GM08714 (cell line): ENCODE data around the gene SHTN1.

Source experiments
- H3K4me3 ChIP-seq: fragments of 200-500 bp; sonication (Bioruptor generic); 2 replicates; pipeline ENCODE4 v1.5.1; 2014; ENCODE audit warnings: mild to moderate bottlenecking, low read length, inconsistent platforms
- ZNF274 ChIP-seq: IDR thresholded peaks from 2 replicates; pipeline ENCODE4 v1.6.1; 2012; ENCODE audit warnings: mild to moderate bottlenecking, low read depth, low read length

SHTN1 gene, protein sequence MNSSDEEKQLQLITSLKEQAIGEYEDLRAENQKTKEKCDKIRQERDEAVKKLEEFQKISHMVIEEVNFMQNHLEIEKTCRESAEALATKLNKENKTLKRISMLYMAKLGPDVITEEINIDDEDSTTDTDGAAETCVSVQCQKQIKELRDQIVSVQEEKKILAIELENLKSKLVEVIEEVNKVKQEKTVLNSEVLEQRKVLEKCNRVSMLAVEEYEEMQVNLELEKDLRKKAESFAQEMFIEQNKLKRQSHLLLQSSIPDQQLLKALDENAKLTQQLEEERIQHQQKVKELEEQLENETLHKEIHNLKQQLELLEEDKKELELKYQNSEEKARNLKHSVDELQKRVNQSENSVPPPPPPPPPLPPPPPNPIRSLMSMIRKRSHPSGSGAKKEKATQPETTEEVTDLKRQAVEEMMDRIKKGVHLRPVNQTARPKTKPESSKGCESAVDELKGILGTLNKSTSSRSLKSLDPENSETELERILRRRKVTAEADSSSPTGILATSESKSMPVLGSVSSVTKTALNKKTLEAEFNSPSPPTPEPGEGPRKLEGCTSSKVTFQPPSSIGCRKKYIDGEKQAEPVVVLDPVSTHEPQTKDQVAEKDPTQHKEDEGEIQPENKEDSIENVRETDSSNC

GRCh38 chr10:117005026-117005526, at the start of gene SHTN1:
Gene SHTN1, minus strand, starts transcription at chr10:117005187. Its CDS starts 108 bp downstream, at chr10:117005079.
- H3K4me3 ChIP-seq, result peak within 1 kb of the TSS; percentile 69
- no peak for TF ChIP-seq ZNF274

- no peak overlapping the region for H3K4me3 ChIP-seq
- no peak for TF ChIP-seq ZNF274
Observed at GRCh38 chr10:117053482-117053881, 48.5 kb upstream of the SHTN1 start.

GRCh38 chr10:117047947-117048346, 43.0 kb upstream of the SHTN1 start:
- no peak overlapping the region for H3K4me3 ChIP-seq
- no peak for TF ChIP-seq ZNF274

GRCh38 chr10:117016266-117016665, 11.3 kb upstream of the SHTN1 start:
- no peak overlapping the region for H3K4me3 ChIP-seq
- TF ChIP-seq ZNF274, result no peak

DNA sequence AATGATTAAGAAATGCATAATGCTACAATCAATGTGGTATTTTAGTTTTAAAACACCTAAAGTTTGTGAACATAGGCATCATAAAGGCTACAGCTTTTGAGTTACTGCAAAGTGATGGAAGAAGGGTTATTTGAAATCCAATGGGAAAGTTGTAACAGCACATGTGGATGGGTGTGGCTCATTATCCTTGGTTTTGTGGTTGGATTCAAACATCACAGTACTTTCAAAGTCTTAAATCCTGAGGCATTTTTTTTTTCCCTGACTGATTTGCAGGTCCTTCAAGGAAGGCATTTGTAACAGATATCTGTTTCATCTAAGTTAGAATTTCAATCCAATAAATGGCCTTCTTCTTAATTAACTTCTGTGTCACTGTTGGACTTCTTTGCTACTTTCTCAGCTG, 9.8 kb upstream of the SHTN1 start:
- H3K4me3 ChIP-seq, result no peak overlapping the region

DNA sequence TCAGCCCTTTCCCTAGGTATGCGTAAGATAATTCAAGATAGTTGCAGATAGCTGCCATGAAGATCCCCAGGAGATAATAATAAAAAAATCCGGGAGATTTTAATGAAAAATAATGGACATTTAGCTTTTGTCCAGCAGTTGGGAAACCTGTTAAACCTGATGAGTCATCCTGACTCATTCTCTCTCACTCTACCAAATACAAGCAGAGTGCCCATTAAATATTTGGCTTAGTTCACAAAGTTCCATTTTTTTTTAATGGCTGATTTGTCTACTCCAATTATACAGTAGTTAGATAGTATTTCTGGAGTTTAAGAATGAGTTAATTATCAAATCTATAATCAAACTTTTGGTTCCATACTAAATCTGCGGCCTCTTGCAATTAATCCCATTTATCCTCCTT, 2.1 kb upstream of the SHTN1 start:
- no peak for TF ChIP-seq ZNF274
- no peak overlapping the region for H3K4me3 ChIP-seq

More for the DNA sequence above, 9.8 kb upstream of the SHTN1 start:
- no peak for TF ChIP-seq ZNF274

GRCh38 chr10:117005527-117006055, 604 bp upstream of the SHTN1 start:
- no peak for TF ChIP-seq ZNF274
- H3K4me3 ChIP-seq, result peak overlapping the region; percentile 69; the same call in 1 of the 2 replicates

DNA sequence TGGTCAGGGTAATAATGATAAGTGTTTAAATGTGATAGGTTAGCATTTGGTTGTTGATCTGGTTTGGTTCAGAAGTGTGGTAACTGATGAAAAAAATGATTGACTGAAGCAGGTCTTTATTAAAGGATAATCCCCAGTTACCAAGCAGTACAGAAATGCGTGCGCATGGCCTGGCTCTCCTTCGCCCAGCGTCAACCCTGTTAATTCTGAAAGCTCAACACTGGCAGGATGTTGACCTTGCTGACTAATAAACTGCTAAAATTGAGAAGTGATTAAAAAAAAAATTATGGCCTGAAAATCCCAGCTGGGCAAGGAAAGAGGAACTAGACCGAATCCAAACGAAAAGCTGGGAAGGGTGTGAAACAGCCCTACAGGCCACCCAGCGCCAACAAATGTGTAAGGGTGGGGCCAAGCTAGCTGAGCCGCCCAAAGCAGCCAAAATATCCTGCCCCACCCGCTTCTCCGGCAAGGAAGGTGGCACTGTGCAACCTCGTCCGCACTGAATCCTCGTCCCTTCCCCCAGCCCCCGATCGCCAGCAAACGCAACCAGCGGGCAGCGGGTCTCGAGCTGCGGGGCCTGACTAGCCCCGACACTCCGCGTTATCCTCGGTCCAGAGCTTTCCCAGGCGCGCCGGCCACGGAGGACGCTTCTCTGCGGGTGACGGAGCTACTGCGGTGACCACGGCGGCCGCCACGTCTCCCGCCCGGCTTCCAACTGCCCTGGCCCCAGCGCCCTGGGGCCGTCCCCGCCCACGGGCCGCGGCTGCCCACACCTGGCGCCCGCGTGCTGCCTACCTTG, 561 bp downstream of the SHTN1 start:
- H3K4me3 ChIP-seq, result peak overlapping the region; percentile 69
- no peak for TF ChIP-seq ZNF274

DNA sequence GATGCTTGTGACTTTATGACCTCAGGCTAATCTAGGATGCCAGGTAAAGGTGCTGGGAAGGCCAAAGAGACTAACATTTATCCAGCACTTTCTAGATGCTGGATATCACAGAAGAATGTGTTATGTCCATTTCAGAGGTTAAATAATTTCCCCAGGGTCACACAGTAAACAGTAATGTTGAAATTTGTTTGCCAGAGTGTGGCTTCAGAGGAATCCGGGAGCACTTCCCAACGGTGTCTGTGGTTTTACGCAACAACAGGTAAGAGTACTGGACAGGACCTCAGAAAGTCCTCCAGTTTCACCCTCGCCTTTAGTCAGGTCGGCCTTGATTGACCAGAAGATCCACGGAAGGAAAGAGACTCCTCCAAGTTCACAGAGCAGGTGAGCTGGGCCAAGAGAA, 1.7 kb downstream of the SHTN1 start:
- H3K4me3 ChIP-seq, result no peak overlapping the region
- TF ChIP-seq ZNF274, result no peak

- H3K4me3 ChIP-seq, result no peak overlapping the region
- no peak for TF ChIP-seq ZNF274
Observed at GRCh38 chr10:117002206-117002605, 2.8 kb downstream of the SHTN1 start.

DNA sequence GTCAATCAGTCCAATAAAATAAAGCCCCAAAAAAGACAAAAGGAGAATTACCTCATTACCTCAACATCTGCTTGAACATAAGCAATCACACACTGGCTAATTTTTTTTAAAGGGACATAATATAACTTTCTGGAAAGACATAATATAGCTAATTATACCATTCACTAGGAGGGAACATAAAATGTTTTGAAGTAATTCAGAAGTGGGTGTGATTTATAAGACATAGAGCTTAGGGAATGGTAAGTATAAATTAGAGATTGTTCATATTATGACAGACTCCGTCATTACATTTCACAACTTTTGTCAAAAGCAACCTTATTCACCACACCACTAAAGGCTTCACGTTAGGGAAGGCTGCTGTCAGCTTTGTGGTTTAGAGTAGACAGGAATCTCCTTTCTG, 3.8 kb downstream of the SHTN1 start:
- no peak for TF ChIP-seq ZNF274
- no peak overlapping the region for H3K4me3 ChIP-seq

- no peak for TF ChIP-seq ZNF274
- no peak overlapping the region for H3K4me3 ChIP-seq
Observed at GRCh38 chr10:117000580-117000979, 4.4 kb downstream of the SHTN1 start.

GRCh38 chr10:116998172-116998571, 6.8 kb downstream of the SHTN1 start:
- no peak overlapping the region for H3K4me3 ChIP-seq
- no peak for TF ChIP-seq ZNF274

- no peak overlapping the region for H3K4me3 ChIP-seq
- TF ChIP-seq ZNF274, result no peak
Observed at GRCh38 chr10:116997015-116997414, 8.0 kb downstream of the SHTN1 start.
